ENCODE measurements around the gene BICD1. TPM values are rescaled to one million over a fixed set of nuclear protein-coding genes. Genes with fewer than 3 reads are reported as not detected.

Gene BICD1
- polyA plus RNA-seq, 1 experiment, result 7.9 TPM

DNA sequence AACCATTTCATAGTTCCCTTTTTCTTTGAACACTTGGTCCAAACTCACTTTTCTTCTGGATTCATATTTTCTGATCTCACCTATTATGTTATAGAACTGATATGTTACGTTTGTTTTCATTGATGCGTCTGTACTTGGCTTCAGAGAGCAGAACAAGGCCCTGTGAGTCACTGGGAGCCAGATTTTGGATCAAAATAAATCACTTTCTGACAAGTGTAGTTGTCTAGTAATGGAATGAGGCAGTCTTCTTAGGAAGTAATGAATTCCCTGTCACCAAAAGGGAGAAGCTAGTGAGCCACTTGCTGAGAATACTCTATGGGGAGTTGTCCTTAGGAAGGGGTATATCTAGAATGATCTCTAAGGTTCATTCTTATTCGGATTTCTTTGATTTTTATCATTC lies 10.2 kb downstream of the BICD1 start:
- POLR2A ChIA-PET, result no interaction called here
- TF ChIP-seq, protein P1, sequence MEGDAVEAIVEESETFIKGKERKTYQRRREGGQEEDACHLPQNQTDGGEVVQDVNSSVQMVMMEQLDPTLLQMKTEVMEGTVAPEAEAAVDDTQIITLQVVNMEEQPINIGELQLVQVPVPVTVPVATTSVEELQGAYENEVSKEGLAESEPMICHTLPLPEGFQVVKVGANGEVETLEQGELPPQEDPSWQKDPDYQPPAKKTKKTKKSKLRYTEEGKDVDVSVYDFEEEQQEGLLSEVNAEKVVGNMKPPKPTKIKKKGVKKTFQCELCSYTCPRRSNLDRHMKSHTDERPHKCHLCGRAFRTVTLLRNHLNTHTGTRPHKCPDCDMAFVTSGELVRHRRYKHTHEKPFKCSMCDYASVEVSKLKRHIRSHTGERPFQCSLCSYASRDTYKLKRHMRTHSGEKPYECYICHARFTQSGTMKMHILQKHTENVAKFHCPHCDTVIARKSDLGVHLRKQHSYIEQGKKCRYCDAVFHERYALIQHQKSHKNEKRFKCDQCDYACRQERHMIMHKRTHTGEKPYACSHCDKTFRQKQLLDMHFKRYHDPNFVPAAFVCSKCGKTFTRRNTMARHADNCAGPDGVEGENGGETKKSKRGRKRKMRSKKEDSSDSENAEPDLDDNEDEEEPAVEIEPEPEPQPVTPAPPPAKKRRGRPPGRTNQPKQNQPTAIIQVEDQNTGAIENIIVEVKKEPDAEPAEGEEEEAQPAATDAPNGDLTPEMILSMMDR (IDR thresholded peaks at IDR 0.05; ENCODE audit: insufficient read depth, low read depth, low read length), result no peak
- no peak for DNase-seq (ENCODE audit: low read depth)
- Histone ChIP-seq H3K4me3 (ENCODE audit: low read depth, low read length) (no peak overlapping the region), H3K27me3 (ENCODE audit: control insufficient read depth, insufficient read depth, low read length) (no peaks in the 10 kb centered on the region), H3K36me3 (ENCODE audit: control insufficient read depth, insufficient read depth, low read length) (no peaks in the 10 kb centered on the region)
- CTCF ChIA-PET, result interaction anchor here (0.6 kb wide), 1 partner anchor 9 kb away, joined by 3 read pairs; no protein-coding TSS in a partner anchor

DNA sequence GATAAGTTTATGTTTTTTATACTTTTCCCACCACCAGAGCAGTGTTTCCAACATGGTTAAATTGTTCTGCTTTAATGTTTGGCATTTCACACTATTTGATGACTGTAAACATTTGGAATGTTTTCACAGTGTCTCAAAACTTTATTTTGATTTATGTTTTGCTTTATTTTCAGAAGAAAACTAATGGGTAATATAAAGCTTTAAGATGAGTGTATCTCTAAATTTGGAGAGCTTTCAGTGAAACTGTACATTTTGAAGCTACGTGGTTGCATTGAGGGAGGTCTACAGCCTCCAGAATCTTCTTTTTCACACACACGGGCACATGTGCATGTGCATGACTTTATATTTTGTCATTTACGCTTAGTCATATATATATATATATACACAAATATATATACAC lies 10.7 kb downstream of the BICD1 start:
- ChIA-PET POLR2A (no interaction called here), CTCF (interaction anchor here (0.6 to 1.2 kb wide), 2 partner anchors 14 to 194 kb away, joined by 3 to 4 read pairs; no protein-coding TSS in a partner anchor)
- H3K27me3 ChIP-seq (ENCODE audit: control insufficient read depth, insufficient read depth, low read length), result no peaks in the 10 kb centered on the region
- no peak overlapping the region for H3K4me3 ChIP-seq (ENCODE audit: low read depth, low read length)
- no peak for DNase-seq (ENCODE audit: low read depth)
- H3K36me3 ChIP-seq (ENCODE audit: control insufficient read depth, insufficient read depth, low read length), result no peaks in the 10 kb centered on the region
- TF ChIP-seq, protein P1 (IDR thresholded peaks at IDR 0.05; ENCODE audit: insufficient read depth, low read depth, low read length), result no peak

GRCh38 chr12:32118806-32119205 lies 12.2 kb downstream of the BICD1 start:
- H3K36me3 ChIP-seq (ENCODE audit: control insufficient read depth, insufficient read depth, low read length), result no peaks in the 10 kb centered on the region
- TF ChIP-seq, protein P1 (IDR thresholded peaks at IDR 0.05; ENCODE audit: insufficient read depth, low read depth, low read length), result no peak
- POLR2A ChIA-PET, result no interaction called here
- no peaks in the 10 kb centered on the region for H3K27me3 ChIP-seq (ENCODE audit: control insufficient read depth, insufficient read depth, low read length)
- DNase-seq (ENCODE audit: low read depth), result no peak
- no peak overlapping the region for H3K4me3 ChIP-seq (ENCODE audit: low read depth, low read length)
- CTCF ChIA-PET, result interaction anchor here (0.6 kb wide), 1 partner anchor 32 kb away, joined by 3 read pairs; no protein-coding TSS in a partner anchor

DNA sequence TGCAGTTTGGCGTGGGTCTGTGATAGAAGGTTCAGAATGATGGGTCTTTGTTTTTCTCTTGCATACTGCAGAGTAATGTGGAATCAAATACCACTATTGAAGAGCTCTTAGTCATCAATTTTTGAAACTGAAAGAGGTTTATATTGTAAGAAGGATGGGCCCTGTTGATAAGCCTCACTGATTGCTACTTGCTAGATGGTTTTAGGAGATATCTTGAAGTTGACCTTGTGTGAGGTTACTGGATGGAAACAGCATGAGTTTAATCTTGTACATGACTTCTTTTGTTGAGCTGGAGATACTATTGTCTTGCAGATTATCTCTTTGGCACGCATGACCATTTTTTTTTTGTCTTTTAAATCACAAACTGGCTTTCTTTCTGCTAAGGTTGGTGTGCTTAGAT lies 13.8 kb downstream of the BICD1 start:
- POLR2A ChIA-PET, result interaction anchor here (0.6 kb wide), 1 partner anchor 14 kb away, joined by 4 read pairs; the partner anchor contains the start of gene BICD1
- CTCF ChIA-PET, result no interaction called here
- TF ChIP-seq, protein P1 (IDR thresholded peaks at IDR 0.05; ENCODE audit: insufficient read depth, low read depth, low read length), result no peak
- no peak for DNase-seq (ENCODE audit: low read depth)
- no peak overlapping the region for H3K4me3 ChIP-seq (ENCODE audit: low read depth, low read length)
- H3K36me3 ChIP-seq (ENCODE audit: control insufficient read depth, insufficient read depth, low read length), result no peaks in the 10 kb centered on the region
- no peaks in the 10 kb centered on the region for H3K27me3 ChIP-seq (ENCODE audit: control insufficient read depth, insufficient read depth, low read length)

DNA sequence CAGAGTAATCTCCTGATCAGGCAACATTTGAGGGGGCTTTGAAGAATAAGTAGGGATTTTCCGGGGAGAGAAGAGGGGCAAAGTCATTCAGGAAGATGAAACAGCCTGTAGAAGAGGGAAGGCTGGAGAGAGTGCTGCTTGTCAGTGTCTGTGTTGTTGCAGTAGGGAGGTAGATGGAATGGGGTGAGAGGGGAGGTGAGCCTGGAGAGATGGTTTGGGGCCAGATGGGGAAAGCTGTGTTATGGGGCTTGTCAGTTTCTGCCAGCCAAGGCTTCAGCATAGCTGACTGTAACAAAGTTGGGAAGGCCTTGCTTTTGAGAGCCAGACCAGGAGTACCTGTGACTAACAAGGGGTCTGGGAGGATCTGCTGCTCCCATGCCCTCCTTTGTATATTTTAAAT lies 18.0 kb downstream of the BICD1 start:
- TF ChIP-seq, protein P1 (IDR thresholded peaks at IDR 0.05; ENCODE audit: insufficient read depth, low read depth, low read length), result no peak
- DNase-seq (ENCODE audit: low read depth), result no peak
- Histone ChIP-seq H3K4me3 (ENCODE audit: low read depth, low read length) (no peak overlapping the region), H3K27me3 (ENCODE audit: control insufficient read depth, insufficient read depth, low read length) (no peaks in the 10 kb centered on the region), H3K36me3 (ENCODE audit: control insufficient read depth, insufficient read depth, low read length) (no peaks in the 10 kb centered on the region)
- ChIA-PET CTCF (interaction anchor here (1.4 to 2.1 kb wide), 2 partner anchors 10 to 14 kb away, joined by 5 to 6 read pairs; no protein-coding TSS in a partner anchor), POLR2A (no interaction called here)
